ENCODE data around the gene ALG14.

The ALG14 gene

DNA sequence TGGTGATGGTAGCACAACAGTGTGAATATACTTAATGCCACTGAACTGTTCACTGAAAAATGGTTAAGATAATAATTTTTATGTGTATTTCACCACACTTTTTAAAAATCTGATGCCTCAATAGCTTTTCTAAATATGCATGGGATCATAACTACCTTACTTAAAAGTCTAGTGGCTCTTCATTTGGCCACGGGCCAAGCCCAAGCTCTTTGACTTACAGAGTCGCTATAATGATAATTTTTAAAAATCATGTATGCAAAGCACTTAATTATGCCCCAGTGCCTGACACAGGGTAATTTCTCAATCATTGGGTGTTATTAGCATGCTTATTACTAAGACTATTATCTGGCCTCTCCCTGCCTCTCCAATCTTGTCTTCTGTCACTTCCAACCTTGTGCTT is 138.2 kb downstream of the ALG14 start:
- TF ChIP-seq, protein P1, sequence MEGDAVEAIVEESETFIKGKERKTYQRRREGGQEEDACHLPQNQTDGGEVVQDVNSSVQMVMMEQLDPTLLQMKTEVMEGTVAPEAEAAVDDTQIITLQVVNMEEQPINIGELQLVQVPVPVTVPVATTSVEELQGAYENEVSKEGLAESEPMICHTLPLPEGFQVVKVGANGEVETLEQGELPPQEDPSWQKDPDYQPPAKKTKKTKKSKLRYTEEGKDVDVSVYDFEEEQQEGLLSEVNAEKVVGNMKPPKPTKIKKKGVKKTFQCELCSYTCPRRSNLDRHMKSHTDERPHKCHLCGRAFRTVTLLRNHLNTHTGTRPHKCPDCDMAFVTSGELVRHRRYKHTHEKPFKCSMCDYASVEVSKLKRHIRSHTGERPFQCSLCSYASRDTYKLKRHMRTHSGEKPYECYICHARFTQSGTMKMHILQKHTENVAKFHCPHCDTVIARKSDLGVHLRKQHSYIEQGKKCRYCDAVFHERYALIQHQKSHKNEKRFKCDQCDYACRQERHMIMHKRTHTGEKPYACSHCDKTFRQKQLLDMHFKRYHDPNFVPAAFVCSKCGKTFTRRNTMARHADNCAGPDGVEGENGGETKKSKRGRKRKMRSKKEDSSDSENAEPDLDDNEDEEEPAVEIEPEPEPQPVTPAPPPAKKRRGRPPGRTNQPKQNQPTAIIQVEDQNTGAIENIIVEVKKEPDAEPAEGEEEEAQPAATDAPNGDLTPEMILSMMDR (IDR thresholded peaks at IDR 0.05; ENCODE audit: low read length) = no peak
- no peak for TF ChIP-seq EZH2 (IDR thresholded peaks at IDR 0.05; ENCODE audit: borderline replicate concordance, low read length)
- H3K4me3 ChIP-seq (ENCODE audit: low read depth, low read length, poor library complexity, severe bottlenecking) = no peak overlapping the region
- H2AFZ ChIP-seq (ENCODE audit: low read length) = no peak overlapping the region
- H3K9ac ChIP-seq (ENCODE audit: low read length) = no peak overlapping the region
- H3K9me3 ChIP-seq (ENCODE audit: low read length) = no peaks in the 10 kb centered on the region
- H3K9me2 ChIP-seq (ENCODE audit: low read depth, low read length) = no peaks in the 10 kb centered on the region
- no peaks in the 10 kb centered on the region for H3K36me3 ChIP-seq (ENCODE audit: insufficient read depth, low read length)
- no peak overlapping the region for H3K27ac ChIP-seq (ENCODE audit: low read depth, low read length, poor library complexity, severe bottlenecking)
- H3K4me1 ChIP-seq (ENCODE audit: insufficient read depth, low read length, severe bottlenecking) = no peaks in the 10 kb centered on the region
- no peaks in the 10 kb centered on the region for H3K27me3 ChIP-seq (ENCODE audit: insufficient read depth, low read length)
- no peaks in the 10 kb centered on the region for H4K20me1 ChIP-seq (ENCODE audit: insufficient read depth, low read length)
- H3K4me2 ChIP-seq (ENCODE audit: low read length) = no peak overlapping the region
- no peaks in the 10 kb centered on the region for H3F3A ChIP-seq (ENCODE audit: insufficient read depth, low read length)
- H3K79me2 ChIP-seq (ENCODE audit: insufficient read depth, low read length) = no peaks in the 10 kb centered on the region

DNA sequence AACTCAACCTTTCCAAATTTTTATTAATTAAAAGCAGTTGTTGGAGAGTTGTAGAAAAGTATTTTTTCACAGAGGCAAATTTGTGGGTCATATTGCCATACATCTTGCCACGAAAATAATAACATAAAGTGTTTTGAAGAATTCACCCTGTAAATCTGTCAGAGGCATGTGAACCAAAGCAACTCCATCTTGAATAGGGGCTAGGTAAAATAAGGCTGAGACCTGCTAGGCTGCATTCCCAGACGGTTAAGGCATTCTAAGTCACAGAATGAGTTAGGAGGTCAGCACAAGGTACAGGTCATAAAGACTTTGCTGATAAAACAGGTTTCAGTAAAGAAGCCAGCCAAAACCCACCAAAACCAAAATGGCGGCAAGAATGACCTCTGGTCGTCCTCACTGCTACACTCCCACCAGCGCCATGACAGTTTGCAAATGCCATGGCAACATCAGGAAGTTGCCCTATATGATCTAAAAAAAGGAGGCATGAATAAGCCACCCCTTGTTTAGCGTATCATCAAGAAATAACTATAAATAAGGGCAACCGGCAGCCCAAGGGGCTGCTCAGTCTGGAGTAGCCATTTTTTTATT is 141.4 kb downstream of the ALG14 start:
- Histone ChIP-seq H3K9ac (ENCODE audit: low read length) (no peak overlapping the region), H3K27me3 (ENCODE audit: insufficient read depth, low read length) (no peaks in the 10 kb centered on the region), H3F3A (ENCODE audit: insufficient read depth, low read length) (no peaks in the 10 kb centered on the region), H2AFZ (ENCODE audit: low read length) (no peak overlapping the region), H3K27ac (ENCODE audit: low read depth, low read length, poor library complexity, severe bottlenecking) (no peak overlapping the region), H3K79me2 (ENCODE audit: insufficient read depth, low read length) (no peaks in the 10 kb centered on the region), H3K4me1 (ENCODE audit: insufficient read depth, low read length, severe bottlenecking) (no peaks in the 10 kb centered on the region), H3K9me3 (ENCODE audit: low read length) (no peaks in the 10 kb centered on the region), H3K4me2 (ENCODE audit: low read length) (no peak overlapping the region), H3K4me3 (ENCODE audit: low read depth, low read length, poor library complexity, severe bottlenecking) (no peak overlapping the region), H3K9me2 (ENCODE audit: low read depth, low read length) (no peaks in the 10 kb centered on the region), H4K20me1 (ENCODE audit: insufficient read depth, low read length) (no peaks in the 10 kb centered on the region), H3K36me3 (ENCODE audit: insufficient read depth, low read length) (no peaks in the 10 kb centered on the region)
- TF ChIP-seq, protein P1 (IDR thresholded peaks at IDR 0.05; ENCODE audit: low read length) = no peak
- no peak for TF ChIP-seq EZH2 (IDR thresholded peaks at IDR 0.05; ENCODE audit: borderline replicate concordance, low read length)

DNA sequence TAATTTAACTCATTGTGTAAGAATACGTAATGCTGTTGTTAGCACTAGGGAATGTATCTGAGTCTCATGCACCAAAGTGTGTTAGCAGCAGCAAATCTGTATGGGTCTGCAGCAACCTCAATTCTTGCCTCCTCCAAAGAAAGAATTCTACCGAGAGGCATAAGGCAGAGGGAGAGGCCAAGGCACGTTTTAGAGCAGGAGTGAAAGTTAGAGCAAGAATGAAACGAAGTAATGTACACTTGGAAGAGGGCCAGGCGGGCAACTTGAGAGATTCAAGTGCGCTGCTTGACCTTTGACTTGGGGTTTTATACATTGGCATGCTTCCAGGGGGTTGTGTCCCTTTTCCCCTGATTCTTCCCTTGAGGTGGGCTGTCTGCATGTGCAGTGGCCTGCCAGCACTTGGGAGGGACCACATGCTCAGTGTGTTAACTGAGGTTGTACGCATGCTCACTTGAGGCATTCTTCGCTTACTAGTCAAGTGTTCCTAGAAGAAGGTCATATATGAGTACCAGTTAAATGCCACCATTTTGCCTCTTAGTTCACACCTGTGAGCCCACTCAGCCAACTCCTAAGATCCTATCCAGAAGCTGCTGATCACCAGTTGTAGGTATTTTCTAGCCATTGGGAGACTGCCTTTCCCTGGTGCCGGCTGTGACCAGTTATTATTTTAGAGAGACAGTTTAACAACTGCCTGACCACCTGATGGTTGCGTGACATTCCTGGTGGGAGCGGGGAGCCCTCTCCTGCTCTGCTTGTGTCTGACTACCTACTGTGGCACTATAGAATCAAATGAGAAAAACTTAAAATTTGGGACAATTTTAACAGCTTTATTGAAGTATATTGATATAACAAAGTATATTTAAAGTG is 143.2 kb downstream of the ALG14 start:
- H2AFZ ChIP-seq (ENCODE audit: low read length) = no peak overlapping the region
- no peaks in the 10 kb centered on the region for H3K9me2 ChIP-seq (ENCODE audit: low read depth, low read length)
- H3F3A ChIP-seq (ENCODE audit: insufficient read depth, low read length) = no peaks in the 10 kb centered on the region
- no peaks in the 10 kb centered on the region for H4K20me1 ChIP-seq (ENCODE audit: insufficient read depth, low read length)
- H3K79me2 ChIP-seq (ENCODE audit: insufficient read depth, low read length) = no peaks in the 10 kb centered on the region
- H3K4me1 ChIP-seq (ENCODE audit: insufficient read depth, low read length, severe bottlenecking) = peaks cover 5% of the 10 kb centered on the region
- no peak overlapping the region for H3K4me3 ChIP-seq (ENCODE audit: low read depth, low read length, poor library complexity, severe bottlenecking)
- H3K9ac ChIP-seq (ENCODE audit: low read length) = no peak overlapping the region
- no peak overlapping the region for H3K27ac ChIP-seq (ENCODE audit: low read depth, low read length, poor library complexity, severe bottlenecking)
- H3K27me3 ChIP-seq (ENCODE audit: insufficient read depth, low read length) = no peaks in the 10 kb centered on the region
- no peak for TF ChIP-seq EZH2 (IDR thresholded peaks at IDR 0.05; ENCODE audit: borderline replicate concordance, low read length)
- TF ChIP-seq, protein P1 (IDR thresholded peaks at IDR 0.05; ENCODE audit: low read length) = no peak
- H3K9me3 ChIP-seq (ENCODE audit: low read length) = no peaks in the 10 kb centered on the region
- H3K36me3 ChIP-seq (ENCODE audit: insufficient read depth, low read length) = no peaks in the 10 kb centered on the region
- H3K4me2 ChIP-seq (ENCODE audit: low read length) = no peak overlapping the region

Data from OCI-LY1 (cell line).